Measurements from ENCODE around the gene MTRF1.

Gene MTRF1

GRCh38 chr13:41213316-41213715, 50.1 kb downstream of the MTRF1 start:
- Histone ChIP-seq H3K79me2 (ENCODE audit: control insufficient read depth, insufficient read depth, low read length) (no peaks in the 10 kb centered on the region), H3K18ac (ENCODE audit: low read length) (no peak overlapping the region), H3K4ac (ENCODE audit: low read depth, low read length) (no peak overlapping the region), H2AK5ac (ENCODE audit: low read length) (no peak overlapping the region), H4K8ac (ENCODE audit: low read depth, low read length) (no peak overlapping the region), H3K79me1 (ENCODE audit: low read length) (no peaks in the 10 kb centered on the region), H2BK15ac (replicated peaks; ENCODE audit: low read depth) (no peak overlapping the region), H3K36me3 (ENCODE audit: control insufficient read depth, insufficient read depth, low read length) (no peaks in the 10 kb centered on the region), H3K23ac (ENCODE audit: low read length) (no peak overlapping the region), H3K9ac (ENCODE audit: low read length) (no peak overlapping the region), H3K27me3 (ENCODE audit: insufficient read depth, low read length, poor library complexity) (no peaks in the 10 kb centered on the region), H4K5ac (ENCODE audit: low read length) (no peak overlapping the region), H2BK5ac (ENCODE audit: low read length) (no peak overlapping the region), H3K4me1 (ENCODE audit: control insufficient read depth, low read depth, low read length) (no peaks in the 10 kb centered on the region), H3K56ac (ENCODE audit: low read length) (no peak overlapping the region), H2BK120ac (ENCODE audit: low read depth, low read length) (no peak overlapping the region), H3K4me2 (ENCODE audit: low read length) (no peak overlapping the region), H3K4me3 (ENCODE audit: low read length) (no peak overlapping the region), H3K27ac (ENCODE audit: low read depth, low read length) (no peak overlapping the region)
- no peak for DNase-seq
- no CpG with 5 or more reads among the region's 3 CpGs for WGBS (ENCODE audit: extremely low coverage, insufficient coverage, low lambda C conversion rate)

DNA sequence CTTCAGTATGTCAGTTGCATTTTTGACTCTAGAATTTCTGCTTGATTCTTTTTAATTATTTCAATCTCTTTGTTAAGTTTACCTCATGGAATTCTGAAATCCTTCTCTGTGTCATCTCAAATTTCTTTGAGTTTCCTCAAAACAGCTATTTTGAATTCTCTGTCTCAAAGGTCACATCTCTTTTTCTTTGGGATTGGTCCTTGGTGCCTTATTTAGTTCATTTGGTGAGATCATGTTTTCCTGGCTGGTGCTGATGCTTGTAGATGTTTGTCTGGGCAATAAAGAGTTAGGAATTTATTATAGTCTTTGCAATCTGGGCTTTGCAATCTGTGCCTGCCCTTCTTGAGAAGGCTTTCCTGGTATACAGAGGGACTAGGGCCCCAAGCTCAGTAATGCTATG, 50.5 kb downstream of the MTRF1 start:
- H3K4me1 ChIP-seq (ENCODE audit: control insufficient read depth, low read depth, low read length) = no peaks in the 10 kb centered on the region
- no peak overlapping the region for H3K4ac ChIP-seq (ENCODE audit: low read depth, low read length)
- H3K56ac ChIP-seq (ENCODE audit: low read length) = no peak overlapping the region

DNA sequence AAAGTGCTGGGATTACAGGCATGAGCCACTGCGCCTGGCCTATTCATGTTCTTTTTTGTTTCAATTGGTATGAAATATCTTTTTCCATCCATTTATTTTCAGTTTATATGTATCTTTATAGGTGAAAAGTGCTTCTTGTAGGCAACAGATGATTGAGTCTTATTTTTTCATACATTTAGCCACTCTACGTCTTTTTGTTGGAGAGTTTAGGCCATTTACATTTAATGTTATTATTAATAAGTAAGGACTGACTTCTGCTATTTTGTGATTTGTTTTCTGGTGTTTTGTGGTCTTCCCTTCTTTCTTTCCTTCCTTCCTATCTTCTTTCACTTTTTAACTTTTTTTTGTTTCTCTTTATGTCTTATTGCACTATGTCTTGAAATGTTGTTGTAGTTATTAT, 52.3 kb downstream of the MTRF1 start:
- no peak overlapping the region for H2AK5ac ChIP-seq (ENCODE audit: low read length)
- no peak overlapping the region for H2BK5ac ChIP-seq (ENCODE audit: low read length)
- no peak overlapping the region for H3K4ac ChIP-seq (ENCODE audit: low read depth, low read length)
- no peaks in the 10 kb centered on the region for H3K36me3 ChIP-seq (ENCODE audit: control insufficient read depth, insufficient read depth, low read length)
- no peak overlapping the region for H3K56ac ChIP-seq (ENCODE audit: low read length)
- H3K27me3 ChIP-seq (ENCODE audit: insufficient read depth, low read length, poor library complexity) = no peaks in the 10 kb centered on the region
- H3K4me1 ChIP-seq (ENCODE audit: control insufficient read depth, low read depth, low read length) = no peaks in the 10 kb centered on the region
- no CpG with 5 or more reads among the region's 2 CpGs for WGBS (ENCODE audit: extremely low coverage, insufficient coverage, low lambda C conversion rate)
- no peaks in the 10 kb centered on the region for H3K79me2 ChIP-seq (ENCODE audit: control insufficient read depth, insufficient read depth, low read length)
- no peak overlapping the region for H2BK120ac ChIP-seq (ENCODE audit: low read depth, low read length)
- no peak overlapping the region for H4K5ac ChIP-seq (ENCODE audit: low read length)
- no peak overlapping the region for H3K4me2 ChIP-seq (ENCODE audit: low read length)
- no peak overlapping the region for H2BK15ac ChIP-seq (replicated peaks; ENCODE audit: low read depth)
- H3K79me1 ChIP-seq (ENCODE audit: low read length) = no peaks in the 10 kb centered on the region
- no peak overlapping the region for H4K8ac ChIP-seq (ENCODE audit: low read depth, low read length)
- H3K27ac ChIP-seq (ENCODE audit: low read depth, low read length) = no peak overlapping the region
- no peak overlapping the region for H3K9ac ChIP-seq (ENCODE audit: low read length)
- no peak overlapping the region for H3K18ac ChIP-seq (ENCODE audit: low read length)
- H3K23ac ChIP-seq (ENCODE audit: low read length) = no peak overlapping the region
- no peak for DNase-seq
- H3K4me3 ChIP-seq (ENCODE audit: low read length) = no peak overlapping the region

More for the DNA sequence above, 50.5 kb downstream of the MTRF1 start:
- Histone ChIP-seq H3K9ac (ENCODE audit: low read length) (no peak overlapping the region), H3K4me2 (ENCODE audit: low read length) (no peak overlapping the region), H3K36me3 (ENCODE audit: control insufficient read depth, insufficient read depth, low read length) (no peaks in the 10 kb centered on the region), H2BK120ac (ENCODE audit: low read depth, low read length) (no peak overlapping the region), H3K4me3 (ENCODE audit: low read length) (no peak overlapping the region), H3K23ac (ENCODE audit: low read length) (no peak overlapping the region), H3K18ac (ENCODE audit: low read length) (no peak overlapping the region), H2AK5ac (ENCODE audit: low read length) (no peak overlapping the region), H3K27ac (ENCODE audit: low read depth, low read length) (no peak overlapping the region), H3K79me1 (ENCODE audit: low read length) (no peaks in the 10 kb centered on the region), H2BK5ac (ENCODE audit: low read length) (no peak overlapping the region), H4K8ac (ENCODE audit: low read depth, low read length) (no peak overlapping the region), H2BK15ac (replicated peaks; ENCODE audit: low read depth) (no peak overlapping the region), H3K79me2 (ENCODE audit: control insufficient read depth, insufficient read depth, low read length) (no peaks in the 10 kb centered on the region), H4K5ac (ENCODE audit: low read length) (no peak overlapping the region), H3K27me3 (ENCODE audit: insufficient read depth, low read length, poor library complexity) (no peaks in the 10 kb centered on the region)
- no peak for DNase-seq

DNA sequence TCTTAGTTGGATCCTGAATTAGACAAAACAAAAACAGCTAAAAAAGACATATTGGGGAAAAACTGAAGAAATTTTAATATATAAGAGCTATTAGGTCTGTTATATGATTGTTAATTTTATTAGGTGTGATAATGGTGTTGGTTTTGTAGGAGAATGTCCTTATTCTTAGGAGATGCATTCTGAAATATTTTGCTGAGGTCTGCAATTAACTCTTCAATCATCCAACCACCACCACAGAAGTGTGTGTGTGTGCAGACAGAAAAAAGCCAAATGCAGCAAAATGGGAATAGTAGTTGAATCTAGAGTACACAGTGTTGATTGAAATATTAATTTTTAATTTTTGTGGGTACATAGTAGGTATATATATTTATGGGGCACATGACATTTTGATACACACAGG, 56.9 kb downstream of the MTRF1 start:
- H3K18ac ChIP-seq (ENCODE audit: low read length) = no peak overlapping the region
- H3K36me3 ChIP-seq (ENCODE audit: control insufficient read depth, insufficient read depth, low read length) = no peaks in the 10 kb centered on the region
- H2AK5ac ChIP-seq (ENCODE audit: low read length) = no peak overlapping the region
- H2BK120ac ChIP-seq (ENCODE audit: low read depth, low read length) = no peak overlapping the region
- H3K4me2 ChIP-seq (ENCODE audit: low read length) = no peak overlapping the region
- no peak overlapping the region for H4K5ac ChIP-seq (ENCODE audit: low read length)
- no peak overlapping the region for H3K9ac ChIP-seq (ENCODE audit: low read length)
- DNase-seq = no peak
- H2BK15ac ChIP-seq (replicated peaks; ENCODE audit: low read depth) = no peak overlapping the region
- H2BK5ac ChIP-seq (ENCODE audit: low read length) = no peak overlapping the region
- no peak overlapping the region for H3K56ac ChIP-seq (ENCODE audit: low read length)
- no peaks in the 10 kb centered on the region for H3K27me3 ChIP-seq (ENCODE audit: insufficient read depth, low read length, poor library complexity)
- H3K4me3 ChIP-seq (ENCODE audit: low read length) = no peak overlapping the region
- H3K27ac ChIP-seq (ENCODE audit: low read depth, low read length) = no peak overlapping the region
- H4K8ac ChIP-seq (ENCODE audit: low read depth, low read length) = no peak overlapping the region
- no peak overlapping the region for H3K23ac ChIP-seq (ENCODE audit: low read length)
- no peaks in the 10 kb centered on the region for H3K79me2 ChIP-seq (ENCODE audit: control insufficient read depth, insufficient read depth, low read length)
- no peaks in the 10 kb centered on the region for H3K79me1 ChIP-seq (ENCODE audit: low read length)
- H3K4ac ChIP-seq (ENCODE audit: low read depth, low read length) = no peak overlapping the region
- H3K4me1 ChIP-seq (ENCODE audit: control insufficient read depth, low read depth, low read length) = no peaks in the 10 kb centered on the region

DNA sequence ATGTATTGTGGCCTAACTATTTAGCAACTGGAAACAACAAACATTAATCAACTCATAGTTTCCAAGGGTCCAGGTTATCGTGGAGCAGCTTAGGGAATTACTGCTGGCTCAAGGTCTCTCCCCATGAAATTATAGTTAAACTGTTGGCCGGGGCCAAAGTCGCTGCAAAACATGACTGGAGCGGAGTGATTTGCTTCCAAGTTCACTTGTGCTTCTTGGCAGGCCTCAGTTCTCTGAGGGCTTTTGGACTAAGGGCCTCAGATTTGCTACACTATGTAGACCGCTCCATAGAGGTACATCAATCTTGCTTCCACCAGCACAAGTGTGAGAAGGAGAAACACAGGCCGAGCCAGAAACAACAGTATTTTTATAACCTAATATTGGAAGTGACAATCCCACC, 59.6 kb downstream of the MTRF1 start:
- Histone ChIP-seq H4K8ac (ENCODE audit: low read depth, low read length) (no peak overlapping the region), H3K79me2 (ENCODE audit: control insufficient read depth, insufficient read depth, low read length) (no peaks in the 10 kb centered on the region), H3K79me1 (ENCODE audit: low read length) (no peaks in the 10 kb centered on the region), H3K18ac (ENCODE audit: low read length) (no peak overlapping the region), H3K27ac (ENCODE audit: low read depth, low read length) (no peak overlapping the region), H2AK5ac (ENCODE audit: low read length) (no peak overlapping the region), H2BK120ac (ENCODE audit: low read depth, low read length) (no peak overlapping the region), H3K9ac (ENCODE audit: low read length) (no peak overlapping the region), H3K4me1 (ENCODE audit: control insufficient read depth, low read depth, low read length) (no peaks in the 10 kb centered on the region), H3K4me2 (ENCODE audit: low read length) (no peak overlapping the region), H3K23ac (ENCODE audit: low read length) (no peak overlapping the region), H2BK5ac (ENCODE audit: low read length) (no peak overlapping the region), H3K36me3 (ENCODE audit: control insufficient read depth, insufficient read depth, low read length) (no peaks in the 10 kb centered on the region), H3K27me3 (ENCODE audit: insufficient read depth, low read length, poor library complexity) (no peaks in the 10 kb centered on the region), H3K4me3 (ENCODE audit: low read length) (no peak overlapping the region), H3K56ac (ENCODE audit: low read length) (no peak overlapping the region), H2BK15ac (replicated peaks; ENCODE audit: low read depth) (no peak overlapping the region), H3K4ac (ENCODE audit: low read depth, low read length) (no peak overlapping the region), H4K5ac (ENCODE audit: low read length) (no peak overlapping the region)
- WGBS (ENCODE audit: extremely low coverage, insufficient coverage, low lambda C conversion rate) = no CpG with 5 or more reads among the region's 6 CpGs
- DNase-seq = no peak

- H3K79me1 ChIP-seq (ENCODE audit: low read length) = no peaks in the 10 kb centered on the region
These were observed 63.2 kb downstream of the MTRF1 start for GRCh38 chr13:41200126-41200525.

More at GRCh38 chr13:41200126-41200525, 63.2 kb downstream of the MTRF1 start:
- H2BK5ac ChIP-seq (ENCODE audit: low read length) = no peak overlapping the region
- H2BK15ac ChIP-seq (replicated peaks; ENCODE audit: low read depth) = no peak overlapping the region
- no peaks in the 10 kb centered on the region for H3K4me1 ChIP-seq (ENCODE audit: control insufficient read depth, low read depth, low read length)
- no peak overlapping the region for H3K23ac ChIP-seq (ENCODE audit: low read length)
- H3K4me3 ChIP-seq (ENCODE audit: low read length) = no peak overlapping the region
- DNase-seq = no peak
- no peak overlapping the region for H4K5ac ChIP-seq (ENCODE audit: low read length)
- no peak overlapping the region for H2AK5ac ChIP-seq (ENCODE audit: low read length)
- H3K27ac ChIP-seq (ENCODE audit: low read depth, low read length) = no peak overlapping the region
- H3K56ac ChIP-seq (ENCODE audit: low read length) = no peak overlapping the region
- H3K18ac ChIP-seq (ENCODE audit: low read length) = no peak overlapping the region
- no peak overlapping the region for H4K8ac ChIP-seq (ENCODE audit: low read depth, low read length)
- no peaks in the 10 kb centered on the region for H3K79me2 ChIP-seq (ENCODE audit: control insufficient read depth, insufficient read depth, low read length)
- no peak overlapping the region for H3K4me2 ChIP-seq (ENCODE audit: low read length)
- H2BK120ac ChIP-seq (ENCODE audit: low read depth, low read length) = no peak overlapping the region
- no peaks in the 10 kb centered on the region for H3K36me3 ChIP-seq (ENCODE audit: control insufficient read depth, insufficient read depth, low read length)
- H3K27me3 ChIP-seq (ENCODE audit: insufficient read depth, low read length, poor library complexity) = no peaks in the 10 kb centered on the region
- no CpG with 5 or more reads among the region's 4 CpGs for WGBS (ENCODE audit: extremely low coverage, insufficient coverage, low lambda C conversion rate)
- H3K9ac ChIP-seq (ENCODE audit: low read length) = no peak overlapping the region
- no peak overlapping the region for H3K4ac ChIP-seq (ENCODE audit: low read depth, low read length)
